ENCODE results near the gene FBXO36.

FBXO36 gene

DNA sequence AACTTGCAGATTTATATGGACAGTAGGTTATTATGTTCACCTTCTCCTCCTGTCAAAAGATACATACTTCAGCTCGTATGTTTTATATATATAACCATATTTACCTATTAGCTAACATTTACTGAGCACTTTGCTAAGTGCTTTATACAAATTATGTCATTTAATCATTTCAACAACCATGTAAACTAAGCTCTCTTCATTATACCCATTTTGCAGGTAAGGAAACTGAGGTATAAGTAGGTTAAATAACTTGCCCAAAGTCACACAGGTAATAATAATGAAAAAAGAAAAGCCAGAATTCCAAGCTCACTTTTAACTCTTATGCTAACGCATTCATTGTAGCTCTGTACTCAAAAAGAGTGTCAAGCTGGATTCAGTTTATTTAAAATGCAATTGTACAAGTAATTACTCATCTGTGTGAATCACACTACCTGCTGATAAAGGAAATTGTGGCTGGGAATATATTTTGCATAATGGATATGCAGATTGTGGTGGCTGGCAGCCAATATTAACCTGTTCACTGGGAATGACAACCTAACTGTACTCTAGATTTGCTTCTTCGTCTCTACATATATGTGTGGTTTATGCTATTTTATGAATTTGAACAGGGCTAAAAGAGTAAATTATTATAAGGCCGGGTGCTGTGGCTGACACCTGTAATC, 125.8 kb downstream of the FBXO36 start:
- in situ Hi-C loops (cut with HindIII; ENCODE audit: low pct_unique_long_range_greater_than_20kb, low sequenced_read_pairs) = no loop called here
- no peak for TF ChIP-seq JUND (IDR thresholded peaks at IDR 0.05; ENCODE audit: low read depth)
- DNase-seq (ENCODE audit: low read depth in 1 of 2, low spot score in 1 of 2) = no peak

DNA sequence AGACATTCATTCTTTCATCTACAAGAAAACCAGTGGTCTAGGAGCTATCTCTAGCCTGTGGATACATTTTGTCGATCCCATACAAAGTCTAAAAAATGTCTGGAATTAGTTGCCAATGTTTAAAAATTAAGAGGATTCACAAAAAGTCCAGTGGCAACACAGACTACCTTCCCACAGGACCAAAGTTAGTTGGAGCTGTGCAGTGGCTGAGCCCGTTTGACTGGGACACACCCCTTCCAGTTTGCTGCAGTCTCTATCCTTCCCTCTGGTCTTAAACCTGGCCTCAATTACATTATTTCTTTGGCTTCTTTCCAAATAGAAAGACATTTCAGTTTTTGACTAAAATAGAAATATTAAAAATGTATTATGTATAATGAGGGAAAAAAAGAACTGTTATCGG, 127.8 kb downstream of the FBXO36 start:
- TF ChIP-seq JUND (IDR thresholded peaks at IDR 0.05; ENCODE audit: low read depth) = no peak
- in situ Hi-C loops (cut with HindIII; ENCODE audit: low pct_unique_long_range_greater_than_20kb, low sequenced_read_pairs) = no loop called here

DNA sequence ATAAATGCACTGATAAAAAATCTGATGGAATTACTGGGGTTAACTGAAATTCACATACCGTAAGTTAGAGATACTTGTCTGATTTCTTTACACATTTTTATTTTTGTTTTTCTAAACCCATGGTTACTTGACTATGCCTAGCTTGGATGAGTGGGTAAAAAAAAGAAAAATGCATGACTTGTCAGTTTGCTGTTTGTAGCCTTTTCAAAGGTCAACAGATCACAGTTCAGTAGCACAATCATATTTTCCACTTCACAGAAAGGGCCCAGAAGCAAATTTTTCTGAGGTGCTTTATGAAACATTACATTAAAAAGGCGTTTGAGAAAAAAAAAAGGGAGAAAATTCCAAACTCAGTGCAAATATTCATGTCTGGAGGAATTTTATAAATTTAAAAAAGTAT, 130.0 kb downstream of the FBXO36 start:
- in situ Hi-C loops (cut with HindIII; ENCODE audit: low pct_unique_long_range_greater_than_20kb, low sequenced_read_pairs) = no loop called here
- TF ChIP-seq JUND (IDR thresholded peaks at IDR 0.05; ENCODE audit: low read depth) = no peak
- DNase-seq (ENCODE audit: low read depth in 1 of 2, low spot score in 1 of 2) = no peak

More for the DNA sequence above, 127.8 kb downstream of the FBXO36 start:
- peak in 1 of 2 experiments; percentile 3 for DNase-seq (ENCODE audit: low read depth in 1 of 2, low spot score in 1 of 2)

DNA sequence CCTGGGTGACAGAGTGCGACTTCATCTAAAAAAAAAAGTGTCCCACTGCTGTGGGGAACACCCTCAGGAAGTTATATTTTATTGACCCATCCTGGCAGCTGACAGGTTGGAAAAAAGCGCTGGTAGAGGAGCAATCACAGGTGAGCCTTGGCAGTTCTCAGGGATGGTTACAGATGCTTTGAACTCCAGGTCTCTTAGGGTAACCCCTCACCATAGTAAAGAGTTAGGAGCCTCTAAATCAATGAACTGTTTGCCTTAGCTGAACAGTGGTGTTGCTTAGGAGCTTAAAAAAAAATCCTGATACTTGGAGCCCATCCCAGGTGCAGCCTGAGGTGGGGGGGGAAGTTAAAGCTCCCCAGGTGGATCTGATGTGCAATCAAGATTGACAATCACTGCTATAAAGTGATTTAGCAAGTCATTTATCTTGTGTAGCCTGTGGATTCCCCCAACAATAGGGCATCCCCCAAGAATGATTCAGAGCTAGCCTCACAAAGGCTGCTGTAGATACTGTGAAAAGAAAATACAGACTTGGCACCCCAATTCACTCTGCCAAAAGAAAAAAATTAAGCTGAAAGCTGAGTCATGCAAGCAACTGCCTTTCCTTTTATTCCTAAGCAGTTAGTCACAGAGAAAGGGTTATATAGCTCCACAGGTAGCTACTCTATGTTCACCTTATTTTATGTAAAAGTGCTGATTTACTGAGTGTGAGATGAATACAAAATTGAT, 131.6 kb downstream of the FBXO36 start:
- no peak for TF ChIP-seq JUND (IDR thresholded peaks at IDR 0.05; ENCODE audit: low read depth)
- DNase-seq (ENCODE audit: low read depth in 1 of 2, low spot score in 1 of 2) = no peak
- in situ Hi-C loops (cut with HindIII; ENCODE audit: low pct_unique_long_range_greater_than_20kb, low sequenced_read_pairs) = no loop called here

DNA sequence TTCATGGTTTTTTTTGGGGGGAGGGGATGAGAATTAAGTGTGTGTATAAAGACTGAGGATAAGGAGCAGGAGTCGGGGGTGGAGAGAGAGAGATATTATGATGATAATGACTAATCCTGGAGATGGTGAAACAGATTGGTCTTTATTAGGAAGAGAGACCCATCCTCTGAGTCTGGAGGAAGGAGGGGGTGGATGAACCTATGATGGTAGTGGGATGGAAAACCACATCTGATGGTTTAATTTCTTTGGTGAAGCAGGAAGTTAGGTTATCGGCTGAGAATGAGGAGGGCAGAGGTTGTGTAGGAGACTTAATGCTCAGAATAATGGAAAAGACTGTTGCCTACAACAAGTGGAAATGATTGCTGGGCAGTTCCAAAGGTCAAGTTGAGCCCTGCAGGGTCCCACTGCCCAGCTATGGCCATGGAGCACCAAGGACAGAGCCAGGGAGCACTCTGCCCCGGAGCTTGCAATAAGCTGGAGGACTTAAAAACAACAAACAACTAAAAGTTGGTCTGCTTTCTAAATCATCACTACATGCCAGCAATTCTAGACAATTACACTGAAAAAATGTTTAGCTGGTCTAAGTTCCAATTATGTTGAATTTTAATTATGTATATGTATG, 138.5 kb downstream of the FBXO36 start:
- in situ Hi-C loops (cut with HindIII; ENCODE audit: low pct_unique_long_range_greater_than_20kb, low sequenced_read_pairs) = no loop called here
- TF ChIP-seq JUND (IDR thresholded peaks at IDR 0.05; ENCODE audit: low read depth) = no peak
- no peak for DNase-seq (ENCODE audit: low read depth in 1 of 2, low spot score in 1 of 2)
